Progenitor cell of endocrine pancreas (in vitro differentiated cells): ENCODE measurements around the gene FLRT2. TPM values are rescaled to one million over a fixed set of nuclear protein-coding genes. Genes with fewer than 3 reads are reported as not detected.

ENCODE experiments used
- DNase-seq: peaks from one replicate; pipeline ENCODE4 v3.0.0; 2021; ENCODE audit warnings: low spot score; ENCODE audit not compliant: unreplicated experiment
- H3K27ac Mint-ChIP-seq: 2 replicates; pipeline ENCODE4 v1.8.0; 2021; ENCODE audit warnings: mild to moderate bottlenecking, moderate library complexity, mixed read lengths
- H3K27me3 Mint-ChIP-seq: 2 replicates; pipeline ENCODE4 v1.8.0; 2021; ENCODE audit warnings: mixed read lengths
- H3K36me3 Mint-ChIP-seq: 2 replicates; pipeline ENCODE4 v1.8.0; 2022; ENCODE audit warnings: mixed read lengths; ENCODE audit not compliant: insufficient read depth
- H3K4me1 Mint-ChIP-seq: 2 replicates; pipeline ENCODE4 v1.8.0; 2021; ENCODE audit warnings: low read depth, mixed read lengths
- H3K4me3 Mint-ChIP-seq: 2 replicates; pipeline ENCODE4 v1.8.0; 2021; ENCODE audit warnings: low read depth, mild to moderate bottlenecking, moderate library complexity, mixed read lengths
- H3K9me3 Mint-ChIP-seq: 2 replicates; pipeline ENCODE4 v1.8.0; 2021; ENCODE audit warnings: low read depth, mixed read lengths
- total RNA-seq: library from RNA; stranded (reverse); gene quantifications from 2 replicates; pipeline ENCODE4 v1.2.1, GENCODE V29; 2021
- TF ChIP-seq, protein P1 (sequence below): fragments of 200-600 bp; sonication (generic); IDR thresholded peaks from one replicate; pipeline ENCODE4 v1.5.0; 2021; ENCODE audit warnings: antibody characterized with exemption, mild to moderate bottlenecking; ENCODE audit not compliant: unreplicated experiment

Gene FLRT2
- total RNA-seq, 1 donor from 2014 or later = 312 TPM

GRCh38 chr14:85487215-85487614 is 42.7 kb upstream of the FLRT2 start:
- TF ChIP-seq, protein P1, sequence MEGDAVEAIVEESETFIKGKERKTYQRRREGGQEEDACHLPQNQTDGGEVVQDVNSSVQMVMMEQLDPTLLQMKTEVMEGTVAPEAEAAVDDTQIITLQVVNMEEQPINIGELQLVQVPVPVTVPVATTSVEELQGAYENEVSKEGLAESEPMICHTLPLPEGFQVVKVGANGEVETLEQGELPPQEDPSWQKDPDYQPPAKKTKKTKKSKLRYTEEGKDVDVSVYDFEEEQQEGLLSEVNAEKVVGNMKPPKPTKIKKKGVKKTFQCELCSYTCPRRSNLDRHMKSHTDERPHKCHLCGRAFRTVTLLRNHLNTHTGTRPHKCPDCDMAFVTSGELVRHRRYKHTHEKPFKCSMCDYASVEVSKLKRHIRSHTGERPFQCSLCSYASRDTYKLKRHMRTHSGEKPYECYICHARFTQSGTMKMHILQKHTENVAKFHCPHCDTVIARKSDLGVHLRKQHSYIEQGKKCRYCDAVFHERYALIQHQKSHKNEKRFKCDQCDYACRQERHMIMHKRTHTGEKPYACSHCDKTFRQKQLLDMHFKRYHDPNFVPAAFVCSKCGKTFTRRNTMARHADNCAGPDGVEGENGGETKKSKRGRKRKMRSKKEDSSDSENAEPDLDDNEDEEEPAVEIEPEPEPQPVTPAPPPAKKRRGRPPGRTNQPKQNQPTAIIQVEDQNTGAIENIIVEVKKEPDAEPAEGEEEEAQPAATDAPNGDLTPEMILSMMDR = no peak
- no peak overlapping the region for H3K27ac Mint-ChIP-seq
- no peak for DNase-seq
- peaks cover 19% of the 10 kb centered on the region for H3K9me3 Mint-ChIP-seq
- H3K4me3 Mint-ChIP-seq = no peak overlapping the region
- peaks cover 6% of the 10 kb centered on the region for H3K36me3 Mint-ChIP-seq
- H3K4me1 Mint-ChIP-seq = peaks cover 17% of the 10 kb centered on the region
- H3K27me3 Mint-ChIP-seq = no peaks in the 10 kb centered on the region

- no peak for DNase-seq
- Mint-ChIP-seq H3K36me3 (peaks cover 6% of the 10 kb centered on the region), H3K4me3 (no peak overlapping the region), H3K27me3 (no peaks in the 10 kb centered on the region), H3K9me3 (peaks cover 15% of the 10 kb centered on the region), H3K27ac (peak overlapping the region; percentile 62), H3K4me1 (peaks cover 25% of the 10 kb centered on the region)
- TF ChIP-seq, protein P1 = no peak
Measured at GRCh38 chr14:85501751-85502150, 28.2 kb upstream of the FLRT2 start.

- H3K4me3 Mint-ChIP-seq = no peak overlapping the region
- no peak overlapping the region for H3K27ac Mint-ChIP-seq
- H3K4me1 Mint-ChIP-seq = peaks cover 20% of the 10 kb centered on the region
- H3K27me3 Mint-ChIP-seq = no peaks in the 10 kb centered on the region
- TF ChIP-seq, protein P1 = no peak
- peaks cover 14% of the 10 kb centered on the region for H3K9me3 Mint-ChIP-seq
- DNase-seq = no peak
- H3K36me3 Mint-ChIP-seq = no peaks in the 10 kb centered on the region
Measured at GRCh38 chr14:85508863-85509262, 21.1 kb upstream of the FLRT2 start.

GRCh38 chr14:85512451-85512850 is 17.5 kb upstream of the FLRT2 start:
- Mint-ChIP-seq H3K9me3 (peaks cover 15% of the 10 kb centered on the region), H3K27me3 (no peaks in the 10 kb centered on the region)

GRCh38 chr14:85514487-85514886 is 15.5 kb upstream of the FLRT2 start:
- no peak overlapping the region for H3K4me3 Mint-ChIP-seq
- TF ChIP-seq, protein P1 = no peak
- no peaks in the 10 kb centered on the region for H3K36me3 Mint-ChIP-seq
- DNase-seq = no peak
- H3K4me1 Mint-ChIP-seq = peaks cover 28% of the 10 kb centered on the region
- H3K27me3 Mint-ChIP-seq = no peaks in the 10 kb centered on the region
- no peak overlapping the region for H3K27ac Mint-ChIP-seq
- peaks cover 12% of the 10 kb centered on the region for H3K9me3 Mint-ChIP-seq

More at GRCh38 chr14:85512451-85512850, 17.5 kb upstream of the FLRT2 start:
- Mint-ChIP-seq H3K27ac (no peak overlapping the region), H3K4me3 (no peak overlapping the region), H3K4me1 (peaks cover 30% of the 10 kb centered on the region), H3K36me3 (no peaks in the 10 kb centered on the region)
- DNase-seq = no peak
- TF ChIP-seq, protein P1 = no peak
